Vagina (tissue), 2 donors: Measurements from ENCODE around the gene ARHGEF39.

Experiments
- CTCF ChIP-seq, 3 experiments: fragments of 450-650 bp in 2 of 3; fragments of 200-600 bp in 1 of 3; sonication (generic) in 1 of 3; IDR thresholded peaks; one replicate each; pipeline ENCODE4 v1.5.1; 2017 to 2019; ENCODE audit warnings: antibody characterized with exemption in 3 of 3, mild to moderate bottlenecking in 2 of 3, moderate library complexity in 2 of 3
- POLR2A ChIP-seq, 2 donors: fragments of 450-650 bp; IDR thresholded peaks; one replicate each; pipeline ENCODE4 v1.6.1; 2017; ENCODE audit warnings: antibody characterized with exemption in 2 of 2, mild to moderate bottlenecking in 2 of 2, moderate library complexity in 2 of 2

DNA sequence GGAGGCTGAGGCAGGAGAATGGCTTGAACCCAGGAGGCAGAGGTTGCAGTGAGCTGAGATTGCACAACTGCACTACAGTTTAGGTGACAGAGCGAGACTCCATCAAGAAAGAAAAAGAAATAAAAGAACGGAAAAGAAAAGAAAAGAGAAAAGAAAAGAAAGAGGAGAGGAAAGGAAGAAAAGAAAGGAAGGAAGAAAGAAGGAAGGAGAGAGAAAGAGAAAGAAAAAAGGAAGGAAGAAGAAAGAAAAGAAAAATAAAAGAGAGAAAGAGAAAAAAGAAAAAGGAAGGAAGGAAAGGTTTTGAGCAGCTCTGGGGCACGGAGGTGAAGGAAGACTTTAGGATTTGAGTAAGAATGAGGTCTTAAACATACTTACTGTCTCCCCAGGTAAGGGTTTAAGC, 48.6 kb upstream of the ARHGEF39 start:
- TF ChIP-seq POLR2A (IDR thresholded peaks at IDR 0.05) (no peak), CTCF (IDR thresholded peaks at IDR 0.05) (no peak)
